ENCODE results near the gene ELOF1.

DNA sequence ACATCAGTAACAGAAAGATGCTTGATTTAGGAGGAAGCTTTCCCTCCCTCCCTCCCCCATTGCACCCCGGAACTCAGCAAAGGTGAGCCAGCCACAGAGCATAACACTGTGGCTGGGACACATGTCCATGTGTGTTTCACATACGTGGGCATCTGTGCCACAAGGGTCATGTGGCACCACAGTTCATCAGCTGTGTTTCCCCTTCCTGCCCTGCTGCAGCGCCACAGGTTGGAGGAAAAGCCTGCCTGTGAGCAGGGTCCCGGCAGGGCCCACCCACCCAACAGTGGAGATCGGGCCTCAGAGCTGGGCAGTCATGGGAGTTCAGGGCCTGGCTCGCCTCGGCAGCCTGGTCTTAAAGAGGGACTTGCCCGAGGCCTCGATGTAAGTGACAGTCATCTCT is 15.7 kb upstream of the ELOF1 start:
- TF ChIP-seq, protein P1, sequence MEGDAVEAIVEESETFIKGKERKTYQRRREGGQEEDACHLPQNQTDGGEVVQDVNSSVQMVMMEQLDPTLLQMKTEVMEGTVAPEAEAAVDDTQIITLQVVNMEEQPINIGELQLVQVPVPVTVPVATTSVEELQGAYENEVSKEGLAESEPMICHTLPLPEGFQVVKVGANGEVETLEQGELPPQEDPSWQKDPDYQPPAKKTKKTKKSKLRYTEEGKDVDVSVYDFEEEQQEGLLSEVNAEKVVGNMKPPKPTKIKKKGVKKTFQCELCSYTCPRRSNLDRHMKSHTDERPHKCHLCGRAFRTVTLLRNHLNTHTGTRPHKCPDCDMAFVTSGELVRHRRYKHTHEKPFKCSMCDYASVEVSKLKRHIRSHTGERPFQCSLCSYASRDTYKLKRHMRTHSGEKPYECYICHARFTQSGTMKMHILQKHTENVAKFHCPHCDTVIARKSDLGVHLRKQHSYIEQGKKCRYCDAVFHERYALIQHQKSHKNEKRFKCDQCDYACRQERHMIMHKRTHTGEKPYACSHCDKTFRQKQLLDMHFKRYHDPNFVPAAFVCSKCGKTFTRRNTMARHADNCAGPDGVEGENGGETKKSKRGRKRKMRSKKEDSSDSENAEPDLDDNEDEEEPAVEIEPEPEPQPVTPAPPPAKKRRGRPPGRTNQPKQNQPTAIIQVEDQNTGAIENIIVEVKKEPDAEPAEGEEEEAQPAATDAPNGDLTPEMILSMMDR (IDR thresholded peaks at IDR 0.05) = no peak
- no peak for TF ChIP-seq POLR2A (IDR thresholded peaks at IDR 0.05)
